Lung (tissue), 12 donors: ENCODE results near the gene TIAM2. TPM values are rescaled to one million over a fixed set of nuclear protein-coding genes. Genes with fewer than 3 reads are reported as not detected.
"Not testable (repeated sequence)": the region's sequence is repeated elsewhere in the genome, so short reads cannot be mapped to it uniquely, and the experiment has no call there.

Experiments
- ATAC-seq: fragments of 200-7000 bp; cut with Tn5 transposase; one replicate; pipeline ENCODE4 v1.9.1; 2020; ENCODE audit warnings: moderate number of reproducible peaks; ENCODE audit not compliant: insufficient read depth, low FRiP score
- DNase-seq, 3 donors: peaks; one replicate each; pipeline ENCODE4 v3.0.0-alpha.2; 2013 to 2017
- H3K27ac ChIP-seq, 2 donors: one replicate each; pipeline ENCODE4 v1.5.1; 2013; ENCODE audit warnings: mild to moderate bottlenecking in 2 of 2, moderate library complexity in 2 of 2, control low read depth in 1 of 2, inconsistent platforms in 1 of 2, low read depth in 1 of 2, low read length in 1 of 2
- H3K27me3 ChIP-seq, 3 donors: one replicate each; pipeline ENCODE4 v1.5.1; 2013; ENCODE audit warnings: low read length in 2 of 3; ENCODE audit not compliant: control insufficient read depth in 3 of 3, insufficient read depth in 3 of 3
- H3K36me3 ChIP-seq, 4 donors: one replicate each; pipeline ENCODE4 v1.5.1; 2013; ENCODE audit warnings: low read length in 4 of 4, mild to moderate bottlenecking in 1 of 4, moderate library complexity in 1 of 4; ENCODE audit not compliant: control insufficient read depth in 4 of 4, insufficient read depth in 4 of 4
- H3K4me1 ChIP-seq, 5 donors: one replicate each; pipeline ENCODE4 v1.5.1; 2013; ENCODE audit warnings: low read length in 5 of 5, mild to moderate bottlenecking in 2 of 5, moderate library complexity in 1 of 5; ENCODE audit not compliant: control insufficient read depth in 5 of 5, insufficient read depth in 5 of 5
- H3K4me3 ChIP-seq: one replicate; pipeline ENCODE4 v1.5.1; 2013; ENCODE audit warnings: mild to moderate bottlenecking, control low read depth, moderate library complexity
- H3K9ac ChIP-seq, 2 donors: one replicate each; pipeline ENCODE4 v1.5.1; 2013; ENCODE audit warnings: low read length in 2 of 2, control low read depth in 1 of 2; ENCODE audit not compliant: insufficient read depth in 1 of 2
- H3K9me3 ChIP-seq, 4 donors: one replicate each; pipeline ENCODE4 v1.5.1; 2013; ENCODE audit warnings: low read length in 3 of 4, mild to moderate bottlenecking in 1 of 4, moderate library complexity in 1 of 4; ENCODE audit not compliant: control insufficient read depth in 4 of 4, insufficient read depth in 3 of 4
- CTCF ChIP-seq: IDR thresholded peaks from 2 replicates; pipeline ENCODE4 v1.5.1; 2012; ENCODE audit warnings: mild to moderate bottlenecking; ENCODE audit errors: control extremely low read depth, extremely low read depth
- WGBS, 2 donors: extraction: QIAGEN DNeasy Blood & Tissue Kit; methylation state at CpG; one replicate each; pipeline ENCODE4 v1.1.7; 2013; 5-methylcytosine and 5-hydroxymethylcytosine counted together
- polyA plus RNA-seq, 2 donors: library from polyadenylated mRNA; stranded (reverse); fragments of 200-250 nt; gene quantifications; one replicate each; pipeline ENCODE4 v1.2.1, GENCODE V29; 2013
- total RNA-seq, 2 donors: library from RNA; depleted of rRNA in 1 of 2; stranded (reverse); fragments of >200 nt in 1 of 2; gene quantifications; one replicate each; pipeline ENCODE4 v1.2.1, GENCODE V29; 2014 to 2021
- donor health status: control.
- donor health status: control.
- donor health status: Bipolar disorder and iron deficiency.
- donor health status: healthy.
- donor health status: DM: yes; HTN: yes; CAD: no.

Gene TIAM2
- total and polyA plus RNA-seq, 4 donors, result 1.8 to 17.5 (median 4.1) TPM

GRCh38 chr6:155182103-155182502 is 187.0 kb downstream of the TIAM2 start:
- Histone ChIP-seq H3K36me3 (no peaks in the 10 kb centered on the region), H3K27ac (no peak overlapping the region), H3K4me3 (no peak overlapping the region), H3K27me3 (no peaks in the 10 kb centered on the region), H3K9me3 (no peaks in the 10 kb centered on the region), H3K9ac (no peak overlapping the region), H3K4me1 (peaks cover 0 to 11% (median 0%) of the 10 kb centered on the region in 5 donors)
- ATAC-seq, result no peak
- 91 to 92% methylated on average over 16 of the region's 16 CpGs for WGBS, 2 donors
- no peak for DNase-seq
- no peak for TF ChIP-seq CTCF

GRCh38 chr6:155183095-155183494 is 188.0 kb downstream of the TIAM2 start:
- no peaks in the 10 kb centered on the region for H3K36me3 ChIP-seq
- DNase-seq, result no peak
- H3K4me1 ChIP-seq, result peaks cover 0 to 13% (median 3%) of the 10 kb centered on the region in 5 donors
- H3K27me3 ChIP-seq, result no peaks in the 10 kb centered on the region
- ATAC-seq, result no peak
- H3K27ac ChIP-seq, result no peak overlapping the region
- no peak overlapping the region for H3K9ac ChIP-seq
- no peaks in the 10 kb centered on the region for H3K9me3 ChIP-seq
- no peak overlapping the region for H3K4me3 ChIP-seq
- 64 to 75% methylated on average over 5 of the region's 5 CpGs for WGBS, 2 donors
- TF ChIP-seq CTCF, result no peak

GRCh38 chr6:155185041-155185440 is 189.9 kb downstream of the TIAM2 start:
- not testable (repeated sequence) for H3K9ac ChIP-seq, ATAC-seq, H3K27ac ChIP-seq, DNase-seq, H3K27me3 ChIP-seq, H3K9me3 ChIP-seq, H3K36me3 ChIP-seq, H3K4me3 ChIP-seq
- peaks cover 0 to 33% (median 12%) of the 10 kb centered on the region in 5 donors for H3K4me1 ChIP-seq
- 87 to 88% methylated on average over 9 of the region's 9 CpGs for WGBS, 2 donors

- Histone ChIP-seq H3K9ac (no peak overlapping the region), H3K9me3 (no peaks in the 10 kb centered on the region), H3K4me3 (no peak overlapping the region), H3K36me3 (no peaks in the 10 kb centered on the region), H3K27ac (no peak overlapping the region), H3K27me3 (no peaks in the 10 kb centered on the region), H3K4me1 (peaks cover 0 to 38% (median 17%) of the 10 kb centered on the region in 5 donors)
- DNase-seq, result no peak
- no peak for ATAC-seq
- WGBS, 2 donors, result 88 to 96% methylated on average over 6 of the region's 6 CpGs
- TF ChIP-seq CTCF, result no peak
Observed at GRCh38 chr6:155185544-155185943, 190.4 kb downstream of the TIAM2 start.
